ENCODE results near the gene CHST10.
"Not testable (repeated sequence)": the region's sequence is repeated elsewhere in the genome, so short reads cannot be mapped to it uniquely, and the experiment has no call there.

The CHST10 gene, protein sequence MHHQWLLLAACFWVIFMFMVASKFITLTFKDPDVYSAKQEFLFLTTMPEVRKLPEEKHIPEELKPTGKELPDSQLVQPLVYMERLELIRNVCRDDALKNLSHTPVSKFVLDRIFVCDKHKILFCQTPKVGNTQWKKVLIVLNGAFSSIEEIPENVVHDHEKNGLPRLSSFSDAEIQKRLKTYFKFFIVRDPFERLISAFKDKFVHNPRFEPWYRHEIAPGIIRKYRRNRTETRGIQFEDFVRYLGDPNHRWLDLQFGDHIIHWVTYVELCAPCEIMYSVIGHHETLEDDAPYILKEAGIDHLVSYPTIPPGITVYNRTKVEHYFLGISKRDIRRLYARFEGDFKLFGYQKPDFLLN

DNA sequence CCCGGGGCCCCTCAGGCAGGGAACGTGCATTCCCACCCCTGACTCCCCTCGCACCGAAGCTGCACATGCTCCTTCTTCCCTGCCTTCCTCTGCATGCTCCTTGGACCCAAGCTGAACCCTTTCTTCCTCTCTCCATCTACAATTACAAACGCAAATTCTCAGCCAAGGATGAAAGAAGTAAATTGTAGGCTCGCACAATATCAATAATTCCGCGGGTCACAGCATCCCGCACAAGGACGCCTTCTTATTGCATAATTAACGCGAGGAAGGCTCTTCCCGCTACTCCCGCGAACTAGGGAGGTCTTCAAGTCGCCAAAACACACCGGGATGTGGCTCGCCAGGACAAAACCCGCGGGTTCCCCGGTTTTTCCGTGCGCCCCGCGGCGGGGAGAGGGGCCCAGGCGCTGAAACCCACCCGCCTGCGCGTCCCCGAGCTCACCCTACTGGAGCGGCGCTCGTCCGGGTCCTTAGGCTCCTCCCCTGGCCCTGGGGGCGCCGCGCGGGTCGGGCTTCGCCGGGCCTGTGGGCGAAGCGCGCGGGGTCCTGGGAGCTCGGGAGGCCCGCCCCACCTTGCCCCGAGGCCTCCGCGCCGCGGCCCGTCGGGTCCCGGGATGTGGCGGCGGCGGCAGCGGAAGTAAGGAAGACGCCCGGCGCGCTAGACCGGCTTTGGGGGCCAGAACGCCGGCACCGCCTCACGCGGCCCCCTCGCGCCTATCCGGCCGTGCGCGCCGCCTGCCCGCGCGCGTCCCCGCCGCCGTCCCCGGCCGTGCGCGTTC is at the start of gene CHST10:
Gene CHST10 (minus strand): TSS at position 734 of the 776 bp plus-strand sequence. CDS start 10,993 bp downstream, outside the sequence.
- DNase-seq, result peak; percentile 82

DNA sequence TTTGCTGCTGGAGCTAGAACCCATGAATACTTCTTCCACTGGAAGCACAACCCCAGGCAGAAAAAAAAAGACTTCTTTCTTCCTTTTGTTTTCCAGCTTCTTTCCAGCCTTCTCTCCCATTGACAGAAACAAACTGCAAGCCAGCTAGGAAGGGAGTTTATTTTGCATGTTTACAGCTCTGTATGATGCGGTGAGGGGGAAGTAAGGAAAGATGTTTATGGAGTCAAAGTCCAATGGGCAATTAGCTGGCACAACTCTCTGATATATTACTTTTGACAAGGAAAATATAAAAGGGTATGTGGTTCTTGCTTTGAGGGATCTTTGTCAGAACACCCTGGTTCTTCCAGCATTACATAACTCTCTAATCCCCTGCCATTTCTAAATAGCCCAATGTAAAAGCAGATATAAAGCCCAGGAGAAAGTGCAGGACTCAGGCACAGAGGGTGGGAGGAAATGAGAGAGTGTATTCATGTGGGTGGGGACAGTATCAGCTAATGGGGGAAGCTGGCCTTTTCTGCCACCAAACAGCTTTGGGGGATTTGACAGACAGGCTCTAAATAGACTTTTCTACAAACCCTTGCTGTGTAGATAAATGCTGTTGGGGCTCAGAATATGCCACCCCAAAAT is 43.5 kb upstream of the CHST10 start:
- DNase-seq, result no peak

DNA sequence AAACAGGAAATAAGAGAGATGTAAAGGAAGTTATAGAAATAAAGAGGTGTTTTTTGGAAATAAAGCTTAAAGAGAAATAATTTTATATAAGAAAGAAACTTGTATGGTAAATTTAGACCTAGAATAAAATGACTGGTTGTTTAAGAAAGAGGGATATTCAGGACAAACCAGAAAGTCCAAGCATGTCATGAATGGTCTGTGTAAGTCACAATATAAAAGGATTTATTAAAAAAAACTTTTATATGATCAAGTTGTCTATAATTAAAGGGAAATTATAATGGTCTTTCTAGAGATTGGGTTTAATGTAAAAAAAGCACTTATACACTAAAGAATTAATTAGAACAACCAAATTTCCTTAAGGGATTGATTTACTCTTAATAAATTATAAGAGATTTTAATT is 38.9 kb upstream of the CHST10 start:
- DNase-seq, result not testable (repeated sequence)

DNA sequence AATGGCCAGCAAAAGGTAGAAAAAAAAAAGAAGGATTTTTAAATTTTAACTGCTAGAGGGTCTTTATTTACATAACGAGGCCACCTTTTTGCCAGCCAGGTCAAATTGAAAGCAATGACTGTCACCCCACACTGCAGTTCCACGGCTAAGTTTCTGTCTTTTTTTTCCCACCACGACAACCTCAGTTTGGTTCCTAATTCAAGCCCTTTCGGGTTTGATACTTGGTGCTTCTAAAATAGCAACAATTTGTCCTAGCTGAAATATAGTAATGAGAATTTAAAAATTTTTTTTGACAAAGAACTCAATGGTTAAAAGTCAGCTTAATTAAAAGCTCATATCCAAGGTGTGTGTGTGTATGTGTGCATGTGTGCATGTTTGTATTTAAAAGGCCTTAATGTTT is 36.4 kb upstream of the CHST10 start:
- no peak for DNase-seq

DNA sequence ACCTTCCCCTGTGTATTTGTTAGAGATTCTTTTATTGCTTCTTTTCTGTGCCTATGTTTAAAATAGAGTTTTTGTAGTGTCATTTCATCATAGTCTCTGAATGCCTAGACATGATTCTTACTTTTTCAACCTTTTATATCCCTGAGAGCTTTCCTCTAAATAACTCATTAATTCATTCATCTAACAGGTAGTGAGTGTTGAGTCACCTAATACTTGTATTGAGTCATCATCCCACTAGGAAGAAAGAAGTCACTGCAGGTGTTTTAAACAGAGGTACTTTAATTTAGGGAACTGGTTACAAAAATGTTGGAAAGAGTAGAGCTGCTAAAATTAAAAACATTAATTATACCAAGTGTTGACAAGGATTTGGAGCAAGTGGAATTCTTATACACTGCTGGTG is 34.3 kb upstream of the CHST10 start:
- no peak for DNase-seq

DNA sequence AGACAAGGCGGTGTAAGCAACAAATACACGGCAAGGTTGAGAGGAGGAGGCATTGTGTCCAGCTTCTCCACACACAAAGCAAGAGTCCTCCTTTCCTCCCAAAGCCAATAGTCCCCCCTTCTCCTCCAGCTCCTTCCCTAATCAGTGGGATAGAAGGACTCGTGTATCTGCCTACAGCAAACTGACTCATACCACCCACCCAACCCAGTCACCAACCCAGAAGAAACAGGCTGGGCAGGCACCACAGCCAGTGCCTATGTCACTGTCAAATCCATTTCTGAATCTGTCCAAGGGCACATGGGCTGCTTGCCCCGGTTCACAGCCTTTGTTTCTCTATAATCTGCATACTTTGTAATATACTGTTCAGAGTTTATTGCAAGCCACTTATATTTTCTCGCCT is 33.6 kb upstream of the CHST10 start:
- DNase-seq, result no peak

DNA sequence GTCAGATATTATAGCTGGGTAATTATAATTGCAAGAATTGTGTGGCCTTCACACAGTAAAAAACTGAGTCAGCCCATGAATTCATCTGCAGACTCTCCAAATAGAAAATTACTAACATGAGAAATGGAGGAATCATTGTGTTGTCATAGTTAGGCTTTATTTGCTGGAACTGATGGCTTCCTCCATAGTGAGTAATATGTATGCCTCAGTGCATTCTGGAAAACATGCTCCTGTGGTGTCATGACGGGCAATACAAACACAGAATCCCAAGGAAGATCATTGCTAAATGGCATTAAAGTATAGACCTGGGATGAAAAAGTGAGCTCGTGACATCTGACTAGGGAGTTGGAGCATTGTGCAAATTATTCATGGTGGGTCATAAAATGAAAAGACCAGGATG is 29.2 kb upstream of the CHST10 start:
- DNase-seq, result no peak

DNA sequence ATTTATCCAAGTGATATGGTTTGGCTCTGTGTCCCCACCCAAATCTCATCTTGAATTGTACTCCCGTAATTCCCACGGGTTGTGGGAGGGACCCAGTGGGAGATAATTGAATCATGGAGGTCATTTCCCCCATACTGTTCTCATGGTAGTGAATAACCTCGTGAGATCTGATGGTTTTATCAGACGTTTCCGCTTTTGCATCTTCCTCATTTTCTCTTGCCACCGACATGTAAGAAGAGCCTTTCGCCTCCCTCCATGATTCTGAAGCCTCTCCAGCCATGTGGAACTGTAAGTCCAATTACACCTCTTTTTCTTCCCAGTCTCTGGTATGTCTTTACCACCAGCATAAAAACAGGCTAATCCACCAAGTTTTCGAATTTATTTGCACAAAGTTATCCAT is 20.3 kb upstream of the CHST10 start:
- no peak for DNase-seq

DNA sequence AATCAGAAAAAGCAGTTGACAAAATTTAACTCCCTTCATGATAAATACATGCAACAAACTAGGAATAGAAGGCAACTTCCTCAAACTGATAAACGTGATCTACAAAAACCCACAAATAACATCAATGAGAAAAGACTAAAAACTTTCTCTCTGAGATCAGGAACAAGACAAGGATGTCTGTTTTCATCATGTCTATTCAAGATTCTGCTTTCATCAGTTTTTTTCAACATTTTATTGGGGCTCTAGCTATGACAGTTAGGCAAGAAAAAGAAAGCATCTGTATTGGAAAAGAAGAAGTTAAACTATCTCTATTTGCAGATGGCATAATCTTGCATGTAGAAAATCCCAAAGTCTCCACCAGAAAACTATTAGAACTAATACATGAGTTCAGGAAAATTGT is 12.3 kb upstream of the CHST10 start:
- no peak for DNase-seq

DNA sequence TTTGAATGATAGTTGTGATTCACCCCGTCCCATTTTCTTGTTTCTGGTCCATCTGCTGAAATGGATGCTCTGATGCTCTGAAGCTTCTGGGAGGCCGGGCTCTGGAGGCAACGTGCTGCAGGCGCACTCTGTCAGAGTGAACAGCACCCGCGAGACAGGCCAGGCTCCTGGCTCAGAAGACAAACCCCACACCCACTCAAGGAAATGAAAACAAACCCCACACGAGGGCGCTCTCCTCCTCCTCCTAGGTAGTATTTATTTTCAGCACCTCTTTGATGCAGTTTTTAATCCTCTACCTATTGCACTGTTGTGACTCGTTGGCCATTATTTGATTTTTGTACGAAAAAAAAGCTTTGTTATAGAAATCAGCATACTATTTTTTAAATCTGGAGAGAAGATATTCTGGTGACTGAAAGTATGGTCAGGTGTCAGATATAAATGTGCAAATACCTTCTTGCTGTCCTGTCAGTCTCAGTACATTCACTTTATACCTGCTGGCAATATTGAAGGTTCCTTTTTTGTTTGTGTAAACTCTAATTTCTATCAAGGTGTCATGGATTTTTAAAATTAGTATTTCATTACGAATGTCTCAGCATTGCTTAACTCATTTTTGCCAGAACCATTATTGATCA is 10.3 kb upstream of the CHST10 start:
- peak; percentile 34 for DNase-seq

DNA sequence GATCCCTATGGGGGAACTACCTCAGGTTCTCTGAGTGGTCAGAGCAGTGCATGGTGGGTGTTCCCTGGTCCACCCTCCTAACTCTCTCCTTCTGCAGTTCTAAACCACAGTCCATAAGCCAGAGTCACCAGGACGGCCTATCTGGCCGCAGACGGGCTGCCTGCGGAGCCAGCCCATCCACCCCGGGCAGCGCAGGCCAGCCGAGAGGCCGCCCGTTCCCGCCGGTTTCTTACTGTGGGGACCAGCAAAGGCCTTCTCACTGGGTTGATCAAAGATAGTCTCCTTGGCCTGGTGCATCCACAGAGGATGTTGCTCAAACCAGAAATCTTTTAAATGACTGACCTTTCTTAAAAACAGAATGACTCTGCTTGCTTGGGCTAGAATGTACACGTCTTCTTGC is 9.6 kb upstream of the CHST10 start:
- DNase-seq, result no peak

DNA sequence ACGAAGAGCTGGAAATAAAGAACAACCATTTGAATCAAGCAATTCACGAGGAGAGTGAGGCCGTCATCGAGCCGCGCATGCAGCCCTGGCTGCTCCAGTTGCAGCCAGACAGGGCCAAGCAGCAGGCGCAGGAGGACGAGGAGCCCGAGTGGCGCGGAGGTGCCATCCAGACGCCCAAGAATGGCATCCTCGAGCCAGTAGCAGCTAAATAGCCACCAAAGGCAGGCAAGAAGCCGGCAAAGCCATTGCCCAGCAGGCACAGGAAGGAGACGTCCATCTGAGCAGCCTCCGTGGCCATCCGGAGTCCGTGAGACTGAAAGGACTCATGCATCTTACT is 8.9 kb upstream of the CHST10 start:
- no peak for DNase-seq

DNA sequence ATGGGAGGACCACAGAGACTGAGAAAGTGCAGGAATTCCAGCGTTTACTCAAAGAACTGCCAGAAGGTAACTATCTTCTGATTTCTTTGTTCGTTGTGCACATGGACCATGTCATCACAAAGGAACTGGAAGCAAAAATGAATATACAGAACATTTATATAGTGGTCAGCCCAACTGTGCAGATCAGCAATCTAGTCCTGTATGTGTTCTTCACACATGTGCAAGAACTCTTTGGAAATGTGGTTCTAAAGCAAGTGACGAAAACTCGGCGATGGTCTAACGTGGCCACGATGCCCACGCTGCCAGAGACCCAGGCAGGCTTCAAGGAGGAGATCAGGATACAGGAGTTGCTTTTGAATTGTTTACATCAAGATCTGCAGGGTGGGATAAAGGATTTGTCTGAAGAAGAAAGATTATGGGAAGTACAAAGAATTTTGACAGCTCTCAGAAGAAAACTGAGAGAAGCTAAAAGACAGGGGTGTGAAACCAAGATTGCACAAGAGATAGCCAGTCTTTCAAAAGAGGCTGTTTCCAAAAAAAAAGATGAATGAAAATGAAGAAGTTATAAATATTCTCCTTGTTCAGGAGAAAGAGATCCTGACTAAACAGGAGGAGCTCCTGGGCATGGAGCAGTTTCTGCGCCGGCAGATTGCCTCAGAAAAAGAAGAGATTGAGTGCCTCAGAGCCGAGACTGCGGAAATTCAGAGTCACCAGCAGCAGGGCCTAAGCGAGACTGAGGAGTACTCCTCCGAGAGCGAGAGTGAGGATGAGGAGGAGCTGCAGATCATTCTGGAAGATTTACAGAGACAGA is 8.3 kb upstream of the CHST10 start:
- DNase-seq, result no peak

DNA sequence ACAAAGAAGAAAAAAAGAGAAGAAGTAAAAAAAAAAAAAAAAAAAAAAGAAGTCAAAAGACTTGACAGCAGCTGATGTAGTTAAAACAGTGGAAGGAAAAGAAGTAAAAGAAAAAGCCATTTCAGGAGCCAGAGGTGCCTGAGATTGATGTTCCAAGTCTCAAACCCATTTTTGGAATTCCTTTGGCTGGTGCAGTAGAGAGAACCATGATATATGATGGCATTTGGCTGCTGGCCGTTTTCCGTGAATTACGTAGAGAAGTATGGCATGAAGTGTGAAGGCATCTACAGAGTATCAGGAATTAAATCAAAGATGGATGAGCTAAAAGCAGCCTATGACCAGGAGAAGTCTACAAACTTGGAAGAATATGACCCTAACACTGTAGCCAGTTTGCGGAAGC is 7.6 kb upstream of the CHST10 start:
- no peak for DNase-seq

DNA sequence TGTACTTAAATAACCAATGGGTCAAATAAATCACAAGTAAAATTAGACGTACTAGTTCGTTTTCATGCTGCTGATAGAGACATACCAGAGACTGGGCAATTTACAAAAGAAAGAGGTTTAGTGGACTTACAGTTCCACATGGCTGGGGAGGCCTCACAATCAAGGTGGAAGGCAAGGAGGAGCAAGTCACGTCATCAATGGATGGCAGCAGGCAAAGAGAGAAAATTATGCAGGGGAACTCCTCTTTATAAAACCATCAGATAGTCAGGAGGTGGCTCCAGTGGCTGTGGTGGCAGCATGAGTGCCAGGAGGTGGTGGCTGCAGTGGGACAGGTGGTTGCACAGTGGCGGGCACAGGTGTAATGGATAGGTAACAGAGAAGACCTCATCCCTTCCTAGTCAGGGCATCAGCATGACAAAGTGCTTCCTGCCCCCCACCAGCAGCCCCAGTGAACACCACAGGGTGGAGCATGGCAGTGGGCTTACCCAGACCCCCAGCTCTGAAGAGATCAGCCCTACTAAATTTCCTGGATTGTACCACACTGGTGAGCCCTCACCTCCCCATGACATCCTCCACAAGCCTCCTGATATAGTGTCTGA is 6.9 kb upstream of the CHST10 start:
- DNase-seq, result no peak

DNA sequence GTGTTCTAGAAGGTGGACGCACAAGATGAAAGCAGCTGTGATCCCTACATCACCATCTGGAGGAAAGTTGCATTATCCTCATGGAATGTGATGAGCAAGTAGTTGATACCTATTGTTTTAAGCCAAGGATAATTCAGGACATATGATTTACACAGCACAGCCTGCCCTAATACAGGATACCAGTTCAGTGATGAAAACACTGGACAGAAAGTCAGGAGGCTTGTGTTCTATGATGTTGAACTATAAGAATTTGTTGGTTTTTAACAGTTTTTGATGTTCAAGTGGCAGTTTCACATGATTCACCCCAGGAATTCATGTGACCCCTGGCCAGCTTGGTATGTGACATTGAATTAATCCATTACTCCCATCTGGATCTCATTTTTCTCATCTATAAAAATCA is 6.2 kb upstream of the CHST10 start:
- DNase-seq, result no peak

DNA sequence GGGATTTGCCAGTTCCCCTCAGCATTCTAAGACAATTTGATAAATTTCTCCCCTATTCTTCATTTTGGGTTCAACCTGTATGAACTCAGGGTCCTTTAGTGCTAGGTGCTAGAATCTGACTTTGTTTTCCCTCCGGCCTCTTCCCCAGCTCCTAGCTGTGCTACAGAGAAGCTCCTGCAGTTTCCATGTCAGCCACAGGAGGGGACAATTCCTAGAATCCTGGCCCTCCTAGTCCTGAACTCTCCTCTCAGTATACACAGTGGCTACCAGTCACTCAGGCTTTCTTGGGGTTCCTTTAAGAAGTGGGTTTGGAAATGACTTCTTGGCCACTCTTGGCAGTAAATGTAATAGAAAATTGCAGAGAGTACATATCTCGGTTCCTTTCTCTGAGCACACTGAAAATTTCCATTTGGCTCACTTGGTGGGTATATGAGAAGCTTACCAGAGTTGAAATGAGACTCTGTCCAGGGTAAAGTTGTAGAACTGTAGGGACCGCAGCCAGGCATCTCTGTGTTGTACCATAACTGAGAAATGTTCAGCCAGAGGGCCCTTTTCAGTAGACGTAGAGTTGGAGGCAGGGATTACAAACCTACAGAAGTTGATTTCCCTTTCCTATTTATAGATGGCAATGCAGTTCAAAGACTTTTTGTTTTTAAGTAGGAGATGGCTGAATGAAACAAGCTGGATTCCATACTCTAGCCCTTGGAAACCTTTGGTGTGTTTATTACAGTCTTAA is 5.0 kb upstream of the CHST10 start:
- DNase-seq, result no peak

DNA sequence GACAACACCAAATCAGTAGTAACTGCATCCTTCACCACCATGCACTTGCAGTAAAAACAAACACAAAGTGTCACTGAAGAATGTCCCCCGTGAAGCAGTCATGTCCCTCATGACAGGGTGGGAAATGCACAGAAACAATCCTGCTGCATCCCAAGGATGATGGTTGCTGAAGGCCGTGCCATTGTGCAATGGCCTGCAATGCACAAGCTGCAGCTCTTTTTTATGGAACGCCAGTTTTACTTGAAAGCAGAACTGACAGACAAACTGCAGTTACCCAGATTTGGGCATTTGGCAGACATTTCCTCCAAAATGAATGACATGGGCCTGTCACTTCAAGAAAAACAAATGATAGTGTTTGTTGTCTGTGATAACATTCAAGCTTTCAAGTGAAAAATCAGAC is 2.4 kb upstream of the CHST10 start:
- no peak for DNase-seq

DNA sequence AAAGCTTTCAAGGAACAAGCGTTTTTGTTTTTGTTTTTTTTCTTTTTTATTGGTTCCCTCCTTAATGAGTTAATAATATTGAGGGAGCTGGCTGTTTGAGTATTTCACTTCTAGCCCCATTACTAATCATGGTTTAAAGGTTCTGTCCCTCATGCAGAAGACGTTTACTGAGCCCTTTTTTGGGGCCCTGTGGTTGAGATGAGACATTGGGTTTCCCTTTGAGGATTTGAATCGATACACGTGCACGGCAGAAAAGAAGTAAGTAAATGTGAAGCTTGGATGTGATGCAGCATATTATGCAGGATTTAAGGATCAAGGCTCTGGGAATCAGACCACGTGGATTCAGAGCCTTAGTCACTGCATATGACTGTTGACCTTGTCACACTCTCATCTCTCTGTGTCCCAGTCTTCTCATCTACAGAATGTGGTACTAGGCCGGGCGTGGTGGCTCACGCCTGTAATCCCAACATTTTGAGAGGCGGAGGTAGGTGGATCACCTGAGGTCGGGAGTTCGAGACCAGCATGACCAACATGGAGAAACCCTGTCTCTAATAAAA is 1.0 kb upstream of the CHST10 start:
- no peak for DNase-seq

DNA sequence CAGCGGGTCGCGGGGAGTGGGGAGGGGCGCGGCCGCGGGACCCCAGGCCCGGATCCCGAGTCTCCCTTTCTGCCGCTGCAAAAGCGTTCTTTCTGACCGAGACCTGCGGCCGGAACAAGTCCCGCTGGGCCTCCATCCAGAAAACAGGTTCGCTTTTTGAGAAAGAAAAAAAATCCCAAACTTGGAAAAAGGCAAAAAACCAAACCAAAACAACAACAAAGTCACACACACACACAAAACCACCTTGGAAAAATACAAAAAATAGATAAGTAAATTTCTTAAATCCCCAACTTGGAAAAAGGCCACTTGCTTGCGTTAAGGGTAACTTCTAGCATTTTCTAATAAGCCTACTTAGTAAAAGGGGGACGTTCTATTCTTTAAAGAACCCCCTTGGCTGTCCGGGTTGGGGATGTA is 250 bp upstream of the CHST10 start:
- no peak for DNase-seq

DNA sequence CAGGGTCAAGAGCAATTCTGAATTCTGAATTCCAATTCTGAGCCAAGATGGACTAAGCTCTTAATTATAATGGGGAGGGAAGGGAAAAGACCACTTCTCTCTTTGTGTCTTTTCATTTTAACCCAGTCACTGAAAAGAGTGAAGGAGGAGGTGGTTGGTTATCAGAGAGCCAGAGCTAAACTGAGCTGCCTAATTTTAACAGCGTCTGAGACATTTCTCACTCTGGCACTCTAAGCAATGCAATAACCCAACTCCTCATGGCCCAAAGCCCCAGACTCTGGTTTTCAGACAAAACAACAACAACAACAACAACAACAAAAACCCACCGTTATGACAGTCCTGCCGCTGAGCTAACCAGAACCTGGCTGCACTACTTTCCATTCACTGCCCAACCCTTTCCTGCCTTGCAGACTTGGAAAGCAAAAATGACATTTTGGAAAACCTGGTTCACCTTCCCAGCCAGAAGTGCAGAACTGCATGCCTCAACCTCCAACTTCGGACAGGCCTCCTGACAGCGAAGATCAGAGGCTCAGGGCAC is 1.0 kb downstream of the CHST10 start:
- DNase-seq, result peak; percentile 14

Measured in NCI-H345 (cell line).